Measurements from ENCODE around the gene RC3H2. TPM values are rescaled to one million over a fixed set of nuclear protein-coding genes. Genes with fewer than 3 reads are reported as not detected.
"Not testable (repeated sequence)": the region's sequence is repeated elsewhere in the genome, so short reads cannot be mapped to it uniquely, and the experiment has no call there.

RC3H2 gene
- total and polyA plus RNA-seq, 2 of the 13 experiments (the other 11 are each of a cell fraction or from before 2014, with no cell fraction given): 21.0 to 36.4 TPM

DNA sequence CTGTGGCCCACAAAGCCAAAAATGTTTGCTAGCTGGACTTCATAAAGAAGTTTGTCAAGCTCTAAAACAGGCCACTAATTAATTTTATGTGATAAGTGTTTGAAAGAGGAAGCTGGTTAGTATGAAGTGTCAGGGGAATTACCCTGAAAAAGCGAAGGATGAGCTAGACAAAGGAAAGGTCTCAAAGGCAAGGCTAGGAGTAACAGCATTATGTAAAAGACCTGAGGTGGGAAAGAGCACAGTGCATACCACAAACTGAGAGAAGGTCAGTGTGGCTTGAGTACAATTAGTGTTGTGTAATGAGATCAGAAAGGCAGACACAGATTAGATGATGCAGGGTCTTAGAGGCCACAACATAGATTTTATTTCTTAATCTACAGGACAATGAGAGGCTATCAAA, 29.6 kb downstream of the RC3H2 start:
- H4K20me1 ChIP-seq (ENCODE audit: insufficient read depth, low read length): no peaks in the 10 kb centered on the region
- no peak overlapping the region for H2AFZ ChIP-seq (ENCODE audit: low read length)
- H3K79me2 ChIP-seq (ENCODE audit: insufficient read depth, low read length): no peaks in the 10 kb centered on the region
- in situ Hi-C loops (cut with HindIII; ENCODE audit: extremely low pct_ligation_motif_present, low pct_unique_long_range_greater_than_20kb) (no loop called here), intact Hi-C loops (cut with micrococcal nuclease; ENCODE audit: unreplicated experiment) (no loop called here)
- BruUV-seq (replicated peaks): no TSS peak
- no peak for ATAC-seq
- no peaks in the 10 kb centered on the region for H3K9me3 ChIP-seq (ENCODE audit: low read length)
- DNase-seq (ENCODE audit: low spot score): no peak
- peaks cover 15 to 48% of the 10 kb centered on the region in 2 experiments for H3K36me3 ChIP-seq (replicated peaks in 1 of 2; ENCODE audit: control insufficient read depth in 1 of 2, insufficient read depth in 2 of 2, low read length in 2 of 2)
- FAIRE-seq: no peak
- no peaks in the 10 kb centered on the region for H3K4me1 ChIP-seq (ENCODE audit: insufficient read depth, low read length)
- no peak overlapping the region for H3K4me3 ChIP-seq (replicated peaks in 1 of 3; ENCODE audit: insufficient read depth in 1 of 3, low read depth in 2 of 3, low read length in 3 of 3)
- 100% methylated on average over 1 of the region's 1 CpG for WGBS (ENCODE audit: low lambda C conversion rate)
- no peak overlapping the region for H3K9ac ChIP-seq (ENCODE audit: insufficient read depth, low read depth, low read length)
- no peak overlapping the region for H3K4me2 ChIP-seq (ENCODE audit: low read depth, low read length)
- ChIA-PET CTCF (ENCODE audit: low intra/inter-chr PET ratio, low total read pairs) (no interaction called here), POLR2A (no interaction called here)
- no peak overlapping the region for H3K27ac ChIP-seq (ENCODE audit: extremely low read length, insufficient read depth, low read length)
- H3K27me3 ChIP-seq (ENCODE audit: control insufficient read depth in 1 of 2, insufficient read depth in 2 of 2, low read length in 2 of 2): no peaks in the 10 kb centered on the region
- TF ChIP-seq PHF21A (CRISPR knock-in tag; IDR thresholded peaks at IDR 0.05): no peak
- TF ChIP-seq, protein P1, sequence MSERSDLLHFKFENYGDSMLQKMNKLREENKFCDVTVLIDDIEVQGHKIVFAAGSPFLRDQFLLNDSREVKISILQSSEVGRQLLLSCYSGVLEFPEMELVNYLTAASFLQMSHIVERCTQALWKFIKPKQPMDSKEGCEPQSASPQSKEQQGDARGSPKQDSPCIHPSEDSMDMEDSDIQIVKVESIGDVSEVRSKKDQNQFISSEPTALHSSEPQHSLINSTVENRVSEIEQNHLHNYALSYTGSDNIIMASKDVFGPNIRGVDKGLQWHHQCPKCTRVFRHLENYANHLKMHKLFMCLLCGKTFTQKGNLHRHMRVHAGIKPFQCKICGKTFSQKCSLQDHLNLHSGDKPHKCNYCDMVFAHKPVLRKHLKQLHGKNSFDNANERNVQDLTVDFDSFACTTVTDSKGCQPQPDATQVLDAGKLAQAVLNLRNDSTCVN (CRISPR knock-in tag; IDR thresholded peaks at IDR 0.05; ENCODE audit: borderline replicate concordance): no peak
- TF ChIP-seq, protein P2, sequence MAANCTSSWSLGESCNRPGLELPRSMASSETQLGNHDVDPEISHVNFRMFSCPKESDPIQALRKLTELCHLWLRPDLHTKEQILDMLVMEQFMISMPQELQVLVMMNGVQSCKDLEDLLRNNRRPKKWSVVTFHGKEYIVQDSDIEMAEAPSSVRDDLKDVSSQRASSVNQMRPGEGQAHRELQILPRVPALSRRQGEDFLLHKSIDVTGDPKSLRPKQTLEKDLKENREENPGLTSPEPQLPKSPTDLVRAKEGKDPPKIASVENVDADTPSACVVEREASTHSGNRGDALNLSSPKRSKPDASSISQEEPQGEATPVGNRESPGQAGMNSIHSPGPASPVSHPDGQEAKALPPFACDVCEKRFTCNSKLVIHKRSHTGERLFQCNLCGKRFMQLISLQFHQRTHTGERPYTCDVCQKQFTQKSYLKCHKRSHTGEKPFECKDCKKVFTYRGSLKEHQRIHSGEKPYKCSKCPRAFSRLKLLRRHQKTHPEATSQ (CRISPR knock-in tag; IDR thresholded peaks at IDR 0.05; ENCODE audit: borderline replicate concordance): no peak
- no peak for TF ChIP-seq AGO2 (optimal IDR thresholded peaks at IDR 0.05; ENCODE audit: low read depth, low read length)
- no peak for TF ChIP-seq ZNF562 (CRISPR knock-in tag; IDR thresholded peaks at IDR 0.05; ENCODE audit: borderline replicate concordance)
- no peak for TF ChIP-seq NCOR1 (IDR thresholded peaks at IDR 0.05; ENCODE audit: borderline replicate concordance, low read length)
- TF ChIP-seq ASH2L (IDR thresholded peaks at IDR 0.05; ENCODE audit: insufficient read length, low read depth, low read length): no peak

DNA sequence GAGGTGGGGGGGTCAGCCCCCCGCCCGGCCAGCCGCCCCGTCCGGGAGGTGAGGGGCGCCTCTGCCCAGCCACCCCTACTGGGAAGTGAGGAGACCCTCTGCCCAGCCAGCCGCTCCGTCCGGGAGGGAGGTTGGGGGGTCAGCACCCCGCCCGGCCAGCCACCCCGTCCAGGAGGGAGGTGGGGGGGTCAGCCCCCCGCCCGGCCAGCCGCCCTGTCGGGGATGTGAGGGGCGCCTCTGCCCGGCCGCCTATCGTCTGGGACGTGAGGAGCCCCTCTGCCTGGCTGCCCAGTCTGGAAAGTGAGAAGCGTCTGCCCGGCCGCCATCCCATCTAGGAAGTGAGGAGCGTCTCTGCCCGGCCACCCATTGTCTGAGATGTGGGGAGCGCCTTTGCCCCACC, 37.9 kb downstream of the RC3H2 start:
- H3K27ac ChIP-seq (ENCODE audit: extremely low read length, insufficient read depth, low read length); H4K20me1 ChIP-seq (ENCODE audit: insufficient read depth, low read length); H3K4me3 ChIP-seq (replicated peaks in 1 of 3; ENCODE audit: insufficient read depth in 1 of 3, low read depth in 2 of 3, low read length in 3 of 3); DNase-seq (ENCODE audit: low spot score); in situ Hi-C loops (cut with HindIII; ENCODE audit: extremely low pct_ligation_motif_present, low pct_unique_long_range_greater_than_20kb); H3K9me3 ChIP-seq (ENCODE audit: low read length); H2AFZ ChIP-seq (ENCODE audit: low read length); CTCF ChIA-PET (ENCODE audit: low intra/inter-chr PET ratio, low total read pairs); intact Hi-C loops (cut with micrococcal nuclease; ENCODE audit: unreplicated experiment); ATAC-seq; FAIRE-seq; H3K9ac ChIP-seq (ENCODE audit: insufficient read depth, low read depth, low read length); H3K4me1 ChIP-seq (ENCODE audit: insufficient read depth, low read length); BruUV-seq (replicated peaks); H3K4me2 ChIP-seq (ENCODE audit: low read depth, low read length); H3K79me2 ChIP-seq (ENCODE audit: insufficient read depth, low read length); POLR2A ChIA-PET; H3K27me3 ChIP-seq (ENCODE audit: control insufficient read depth in 1 of 2, insufficient read depth in 2 of 2, low read length in 2 of 2): not testable (repeated sequence)
- WGBS (ENCODE audit: low lambda C conversion rate): no CpG with 5 or more reads among the region's 27 CpGs
- peaks cover 3 to 16% of the 10 kb centered on the region in 2 experiments; a peak in 4 of 5 replicates for H3K36me3 ChIP-seq (replicated peaks in 1 of 2; ENCODE audit: control insufficient read depth in 1 of 2, insufficient read depth in 2 of 2, low read length in 2 of 2)
